Neural cell (in vitro differentiated cells): ENCODE data around the gene MEFV. TPM values are rescaled to one million over a fixed set of nuclear protein-coding genes. Genes with fewer than 3 reads are reported as not detected.

Source experiments
- H2AFZ ChIP-seq: fragments of 200-600, 300-800 bp; sonication (generic), shearing (Covaris generic); 2 replicates; pipeline ENCODE4 v1.6.0; 2014; ENCODE audit warnings: low read depth, mild to moderate bottlenecking, antibody characterized with exemption, low read length, moderate library complexity
- H3F3A ChIP-seq: fragments of 200-600 bp; shearing (Covaris generic); 2 replicates; pipeline ENCODE4 v1.6.1; 2016; ENCODE audit warnings: mild to moderate bottlenecking, moderate library complexity, mixed read lengths, antibody characterized with exemption, low read length; ENCODE audit not compliant: insufficient read depth, poor library complexity, severe bottlenecking
- H3K27ac ChIP-seq: fragments of 200-600, 300-800 bp; sonication (generic), shearing (Covaris generic); 2 replicates; pipeline ENCODE4 v1.5.1; 2014; ENCODE audit warnings: mild to moderate bottlenecking, low read length, moderate library complexity
- H3K27me3 ChIP-seq: fragments of 300-800, 200-600 bp; sonication (generic), shearing (Covaris generic); 2 replicates; pipeline ENCODE4 v1.6.0; 2014; ENCODE audit warnings: mild to moderate bottlenecking, low read depth, low read length, moderate library complexity; ENCODE audit not compliant: insufficient read depth
- H3K36me3 ChIP-seq: fragments of 300-800, 200-600 bp; sonication (generic), shearing (Covaris generic); 2 replicates; pipeline ENCODE4 v1.5.1; 2014; ENCODE audit warnings: mild to moderate bottlenecking, antibody characterized with exemption, low read length, moderate library complexity; ENCODE audit not compliant: insufficient read depth
- H3K4me2 ChIP-seq: fragments of 300-800, 200-600 bp; sonication (generic), shearing (Covaris generic); 2 replicates; pipeline ENCODE4 v1.6.0; 2014; ENCODE audit warnings: mild to moderate bottlenecking, low read length
- H3K4me3 ChIP-seq: fragments of 300-800, 200-600 bp; sonication (generic), shearing (Covaris generic); 2 replicates; pipeline ENCODE4 v1.5.1; 2014; ENCODE audit warnings: mild to moderate bottlenecking, low read length, moderate library complexity
- H3K79me2 ChIP-seq: fragments of 200-600 bp; shearing (Covaris generic); replicated peaks from 2 replicates; pipeline ENCODE4 v1.6.0; 2014; ENCODE audit warnings: mild to moderate bottlenecking, low read length, moderate library complexity; ENCODE audit not compliant: insufficient read depth
- H3K9ac ChIP-seq: fragments of 300-800, 200-600 bp; sonication (generic), shearing (Covaris generic); 2 replicates; pipeline ENCODE4 v1.6.1; 2016; ENCODE audit warnings: mild to moderate bottlenecking, low read length, mixed read lengths
- H3K9me2 ChIP-seq: fragments of 200-600 bp; shearing (Covaris generic); 2 replicates; pipeline ENCODE4 v1.6.1; 2016; ENCODE audit warnings: mild to moderate bottlenecking, low read length, mixed read lengths; ENCODE audit not compliant: insufficient read depth
- H3K9me3 ChIP-seq: fragments of 200-600, 300-800 bp; sonication (generic), shearing (Covaris generic); 2 replicates; pipeline ENCODE4 v1.6.1; 2016; ENCODE audit warnings: mild to moderate bottlenecking, mixed run types, low read length, moderate library complexity, mixed read lengths
- H4K20me1 ChIP-seq: fragments of 200-600 bp; shearing (Covaris generic); 2 replicates; pipeline ENCODE4 v1.6.1; 2016; ENCODE audit warnings: mild to moderate bottlenecking, mixed run types; ENCODE audit not compliant: insufficient read depth
- EP300 ChIP-seq: fragments of 450-650 bp; conservative IDR thresholded peaks from 2 replicates; pipeline ENCODE4 v1.6.1; 2014; ENCODE audit warnings: antibody characterized with exemption, mild to moderate bottlenecking, moderate library complexity; ENCODE audit not compliant: poor library complexity, severe bottlenecking
- EZH2 ChIP-seq: fragments of 200-600, 300-800 bp; shearing (Covaris generic), sonication (generic); IDR thresholded peaks from 2 replicates; pipeline ENCODE4 v1.6.1; 2014; ENCODE audit warnings: antibody characterized with exemption, low read length, borderline replicate concordance, mild to moderate bottlenecking; ENCODE audit not compliant: insufficient read depth, poor library complexity, severe bottlenecking
- MXI1 ChIP-seq: fragments of 450-650 bp; conservative IDR thresholded peaks from 2 replicates; pipeline ENCODE4 v1.6.1; 2014; ENCODE audit warnings: antibody characterized with exemption, mild to moderate bottlenecking; ENCODE audit not compliant: poor library complexity, severe bottlenecking
- POLR2AphosphoS5 ChIP-seq: IDR thresholded peaks from 2 replicates; pipeline ENCODE4 v1.6.1; 2012
- RAD21 ChIP-seq: fragments of 450-650 bp; conservative IDR thresholded peaks from 2 replicates; pipeline ENCODE4 v1.6.1; 2014; ENCODE audit warnings: antibody characterized with exemption, mild to moderate bottlenecking, moderate library complexity
- SMC3 ChIP-seq: fragments of 450-650 bp; conservative IDR thresholded peaks from 2 replicates; pipeline ENCODE4 v1.6.1; 2014; ENCODE audit warnings: antibody characterized with exemption, mild to moderate bottlenecking, moderate library complexity; ENCODE audit not compliant: poor library complexity
- TAF1 ChIP-seq: IDR thresholded peaks from 2 replicates; pipeline ENCODE4 v1.6.1; 2012; ENCODE audit warnings: low read depth
- polyA plus RNA-seq: library from polyadenylated mRNA; depleted of rRNA; stranded (reverse); fragments of >200 nt; gene quantifications from 2 replicates; pipeline ENCODE4 v1.2.3, GENCODE V29; 2014
- TF ChIP-seq, protein P1 (sequence below): fragments of 450-650 bp; IDR thresholded peaks from 2 replicates; pipeline ENCODE4 v1.5.1; 2014; ENCODE audit warnings: antibody characterized with exemption, mild to moderate bottlenecking, moderate library complexity; ENCODE audit not compliant: poor library complexity, severe bottlenecking
- TF ChIP-seq, protein P2 (sequence below): IDR thresholded peaks from 2 replicates; pipeline ENCODE4 v1.6.1; 2012; ENCODE audit warnings: borderline replicate concordance

Gene MEFV
- polyA plus RNA-seq, 1 donor from 2014 or later: not detected

DNA sequence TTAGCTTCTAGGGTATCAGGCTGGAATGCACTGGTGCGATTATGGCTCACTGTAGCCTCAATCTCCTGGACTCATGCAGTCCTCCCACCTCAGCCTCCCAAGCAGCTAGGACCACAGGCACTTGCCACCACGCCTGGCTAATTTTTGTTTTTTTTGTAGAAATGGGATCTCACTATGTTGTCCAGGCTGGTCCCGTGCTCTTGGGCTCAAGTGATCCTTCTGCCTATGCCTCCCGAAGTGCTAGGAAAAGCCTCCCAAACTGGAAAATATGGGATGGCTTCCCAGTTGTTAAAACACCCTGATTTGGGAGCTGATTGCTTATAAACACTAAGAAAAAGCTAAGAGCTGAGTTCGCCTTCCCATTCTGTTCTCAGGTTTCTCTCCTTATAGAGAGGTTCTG is 20.2 kb upstream of the MEFV start:
- H2AFZ ChIP-seq: no peak overlapping the region
- no peak overlapping the region for H3K9ac ChIP-seq
- TF ChIP-seq EP300 (no peak), TAF1 (no peak), EZH2 (no peak), SMC3 (no peak), RAD21 (no peak), POLR2AphosphoS5 (no peak), MXI1 (no peak)
- TF ChIP-seq, protein P1, sequence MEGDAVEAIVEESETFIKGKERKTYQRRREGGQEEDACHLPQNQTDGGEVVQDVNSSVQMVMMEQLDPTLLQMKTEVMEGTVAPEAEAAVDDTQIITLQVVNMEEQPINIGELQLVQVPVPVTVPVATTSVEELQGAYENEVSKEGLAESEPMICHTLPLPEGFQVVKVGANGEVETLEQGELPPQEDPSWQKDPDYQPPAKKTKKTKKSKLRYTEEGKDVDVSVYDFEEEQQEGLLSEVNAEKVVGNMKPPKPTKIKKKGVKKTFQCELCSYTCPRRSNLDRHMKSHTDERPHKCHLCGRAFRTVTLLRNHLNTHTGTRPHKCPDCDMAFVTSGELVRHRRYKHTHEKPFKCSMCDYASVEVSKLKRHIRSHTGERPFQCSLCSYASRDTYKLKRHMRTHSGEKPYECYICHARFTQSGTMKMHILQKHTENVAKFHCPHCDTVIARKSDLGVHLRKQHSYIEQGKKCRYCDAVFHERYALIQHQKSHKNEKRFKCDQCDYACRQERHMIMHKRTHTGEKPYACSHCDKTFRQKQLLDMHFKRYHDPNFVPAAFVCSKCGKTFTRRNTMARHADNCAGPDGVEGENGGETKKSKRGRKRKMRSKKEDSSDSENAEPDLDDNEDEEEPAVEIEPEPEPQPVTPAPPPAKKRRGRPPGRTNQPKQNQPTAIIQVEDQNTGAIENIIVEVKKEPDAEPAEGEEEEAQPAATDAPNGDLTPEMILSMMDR: no peak
- TF ChIP-seq, protein P2, sequence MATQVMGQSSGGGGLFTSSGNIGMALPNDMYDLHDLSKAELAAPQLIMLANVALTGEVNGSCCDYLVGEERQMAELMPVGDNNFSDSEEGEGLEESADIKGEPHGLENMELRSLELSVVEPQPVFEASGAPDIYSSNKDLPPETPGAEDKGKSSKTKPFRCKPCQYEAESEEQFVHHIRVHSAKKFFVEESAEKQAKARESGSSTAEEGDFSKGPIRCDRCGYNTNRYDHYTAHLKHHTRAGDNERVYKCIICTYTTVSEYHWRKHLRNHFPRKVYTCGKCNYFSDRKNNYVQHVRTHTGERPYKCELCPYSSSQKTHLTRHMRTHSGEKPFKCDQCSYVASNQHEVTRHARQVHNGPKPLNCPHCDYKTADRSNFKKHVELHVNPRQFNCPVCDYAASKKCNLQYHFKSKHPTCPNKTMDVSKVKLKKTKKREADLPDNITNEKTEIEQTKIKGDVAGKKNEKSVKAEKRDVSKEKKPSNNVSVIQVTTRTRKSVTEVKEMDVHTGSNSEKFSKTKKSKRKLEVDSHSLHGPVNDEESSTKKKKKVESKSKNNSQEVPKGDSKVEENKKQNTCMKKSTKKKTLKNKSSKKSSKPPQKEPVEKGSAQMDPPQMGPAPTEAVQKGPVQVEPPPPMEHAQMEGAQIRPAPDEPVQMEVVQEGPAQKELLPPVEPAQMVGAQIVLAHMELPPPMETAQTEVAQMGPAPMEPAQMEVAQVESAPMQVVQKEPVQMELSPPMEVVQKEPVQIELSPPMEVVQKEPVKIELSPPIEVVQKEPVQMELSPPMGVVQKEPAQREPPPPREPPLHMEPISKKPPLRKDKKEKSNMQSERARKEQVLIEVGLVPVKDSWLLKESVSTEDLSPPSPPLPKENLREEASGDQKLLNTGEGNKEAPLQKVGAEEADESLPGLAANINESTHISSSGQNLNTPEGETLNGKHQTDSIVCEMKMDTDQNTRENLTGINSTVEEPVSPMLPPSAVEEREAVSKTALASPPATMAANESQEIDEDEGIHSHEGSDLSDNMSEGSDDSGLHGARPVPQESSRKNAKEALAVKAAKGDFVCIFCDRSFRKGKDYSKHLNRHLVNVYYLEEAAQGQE: no peak
- no peaks in the 10 kb centered on the region for H3K79me2 ChIP-seq
- H3K4me3 ChIP-seq: no peak overlapping the region
- H3K27ac ChIP-seq: no peak overlapping the region
- H4K20me1 ChIP-seq: no peaks in the 10 kb centered on the region
- H3K9me3 ChIP-seq: no peaks in the 10 kb centered on the region
- H3K4me2 ChIP-seq: no peak overlapping the region
- no peaks in the 10 kb centered on the region for H3F3A ChIP-seq
- no peaks in the 10 kb centered on the region for H3K36me3 ChIP-seq
- no peaks in the 10 kb centered on the region for H3K27me3 ChIP-seq
- H3K9me2 ChIP-seq: no peaks in the 10 kb centered on the region

DNA sequence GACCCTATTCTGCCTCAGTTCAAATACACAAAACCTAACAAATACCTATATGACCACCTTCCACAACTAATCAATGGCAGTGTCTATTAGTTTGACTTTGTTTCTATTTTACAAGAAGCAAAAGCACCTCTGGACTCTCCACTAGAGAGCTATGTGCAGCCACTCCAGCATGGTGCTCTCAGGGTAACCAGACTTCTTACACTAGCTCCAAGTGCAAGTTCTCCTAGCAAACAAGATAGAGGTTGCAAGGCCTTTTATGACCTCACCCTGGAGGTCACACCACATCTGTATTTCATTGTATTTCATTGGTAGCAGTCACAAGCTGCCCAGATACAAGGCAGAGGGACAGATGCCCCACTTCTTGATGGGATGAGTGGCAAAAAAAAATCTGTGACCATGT is 18.5 kb upstream of the MEFV start:
- H3K9ac ChIP-seq: no peak overlapping the region
- H4K20me1 ChIP-seq: no peaks in the 10 kb centered on the region
- no peak overlapping the region for H3K4me3 ChIP-seq
- no peak overlapping the region for H3K27ac ChIP-seq
- no peak overlapping the region for H2AFZ ChIP-seq
- no peaks in the 10 kb centered on the region for H3K79me2 ChIP-seq
- H3F3A ChIP-seq: no peaks in the 10 kb centered on the region
- H3K9me2 ChIP-seq: no peaks in the 10 kb centered on the region
- no peaks in the 10 kb centered on the region for H3K36me3 ChIP-seq
- no peak for TF ChIP-seq EP300
- TF ChIP-seq, protein P1: no peak
- no peak for TF ChIP-seq RAD21
- no peak for TF ChIP-seq EZH2
- TF ChIP-seq POLR2AphosphoS5: no peak
- no peak for TF ChIP-seq SMC3
- TF ChIP-seq, protein P2: no peak
- TF ChIP-seq MXI1: no peak
- no peaks in the 10 kb centered on the region for H3K9me3 ChIP-seq
- H3K4me2 ChIP-seq: no peak overlapping the region
- H3K27me3 ChIP-seq: no peaks in the 10 kb centered on the region
